Heart left ventricle (tissue), 13 donors: ENCODE results near the gene KCNJ9.

Source experiments
- CTCF ChIP-seq, 12 donors: fragments of 200-600 bp; sonication (generic) in 4 of 12; IDR thresholded peaks; one replicate each; pipeline versions ENCODE4 v1.5.0 to v1.8.0; 2018 to 2022; ENCODE audit warnings: antibody characterized with exemption in 12 of 12, mild to moderate bottlenecking in 5 of 12
- POLR2A ChIP-seq, 2 donors: fragments of 450-650 bp; IDR thresholded peaks; one replicate each; pipeline ENCODE4 v1.6.1; 2017; ENCODE audit warnings: antibody characterized with exemption in 2 of 2, mild to moderate bottlenecking in 2 of 2, moderate library complexity in 2 of 2
- donor health status: ischemic (EF 13 %, LVEDD 7.1; RV severe dilation, severe dysfunction).
- donor health status: DM: no; HTN: yes; CAD: no.
- donor health status: DM: no; HTN: no; CAD: no.
- donor health status: ischemic (EF 25% LVEDD 6.9; RV normal size, moderate dysfunction).
- donor health status: ischemic (EF 25% LVEDD 5.7; RV mildly dilated, moderate dysfunction).
- donor health status: ischemic (EF 35%, LVEDD 5.7; RV mildly dilated, moderate dysfunction).
- donor health status: nonischemic (EF 11% LVEDD 7.7; RV severe dilation, severe dysfunction).
- donor health status: DM: yes; HTN: yes; CAD: no.
- donor health status: PGD.
- donor health status: ischemic (EF 29% LVEDD 5.4; RV normal size, mild dysfunction).
- donor health status: nonischemic (EF 23%, LVEDD 6.1; RV moderate dilation, normal function).

- no peak for TF ChIP-seq CTCF (IDR thresholded peaks at IDR 0.05)
- no peak for TF ChIP-seq POLR2A (IDR thresholded peaks at IDR 0.05)
Observed at GRCh38 chr1:160061369-160062229, 19.7 kb upstream of the KCNJ9 start.
